Measurements from ENCODE around the gene RAB3B.
A peak's percentile ranks its signal among the peaks of the same experiment; 100 is the strongest.
"Not testable (repeated sequence)": the region's sequence is repeated elsewhere in the genome, so short reads cannot be mapped to it uniquely, and the experiment has no call there.

The RAB3B gene

GRCh38 chr1:52026278-52026677 is 35.8 kb upstream of the RAB3B start:
- Histone ChIP-seq H3K9me3 (ENCODE audit: insufficient read depth, low read length) (no peaks in the 10 kb centered on the region), H3K36me3 (replicated peaks; ENCODE audit: low read depth, low read length) (peaks cover 6% of the 10 kb centered on the region), H3K4me3 (ENCODE audit: low read length) (no peak overlapping the region), H4K20me1 (ENCODE audit: insufficient read depth, low read length) (no peaks in the 10 kb centered on the region), H3K27me3 (ENCODE audit: low read depth, low read length) (no peaks in the 10 kb centered on the region), H3K4me1 (ENCODE audit: low read length) (no peaks in the 10 kb centered on the region), H3K9ac (ENCODE audit: low read length) (no peak overlapping the region), H3K27ac (ENCODE audit: low read length) (no peak overlapping the region), H2AFZ (ENCODE audit: low read depth, low read length) (no peak overlapping the region), H3K4me2 (ENCODE audit: low read length) (no peak overlapping the region), H3K79me2 (ENCODE audit: low read length) (peaks cover 4% of the 10 kb centered on the region)
- no peak for TF ChIP-seq EZH2phosphoT487 (IDR thresholded peaks at IDR 0.05; ENCODE audit: low read depth)
- TF ChIP-seq CTCF (IDR thresholded peaks at IDR 0.05; ENCODE audit: low read depth, low read length): no peak

DNA sequence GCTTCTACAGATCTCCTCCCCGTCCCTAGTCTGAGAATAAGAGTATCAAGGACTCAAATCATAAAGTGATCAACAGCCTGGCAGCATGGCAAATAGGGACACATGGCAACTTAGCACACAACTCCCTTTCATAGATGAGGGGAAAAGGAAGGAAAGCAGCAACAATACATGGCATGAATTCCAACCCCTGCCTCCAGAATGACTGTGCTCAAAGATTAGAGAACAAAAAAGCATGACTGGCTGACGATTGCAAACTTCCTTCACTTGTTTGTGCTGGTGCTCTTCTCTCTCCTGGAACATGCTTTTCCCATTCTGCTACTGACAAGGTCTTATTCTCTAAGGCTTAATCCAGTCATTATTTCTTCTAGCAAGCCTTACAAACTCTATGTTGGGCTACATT is 31.6 kb upstream of the RAB3B start:
- no peak overlapping the region for H3K4me3 ChIP-seq (ENCODE audit: low read length)
- peaks cover 6% of the 10 kb centered on the region for H3K36me3 ChIP-seq (replicated peaks; ENCODE audit: low read depth, low read length)
- no peaks in the 10 kb centered on the region for H3K9me3 ChIP-seq (ENCODE audit: insufficient read depth, low read length)
- no peak overlapping the region for H3K9ac ChIP-seq (ENCODE audit: low read length)
- H3K27ac ChIP-seq (ENCODE audit: low read length): no peak overlapping the region
- H3K27me3 ChIP-seq (ENCODE audit: low read depth, low read length): no peaks in the 10 kb centered on the region
- no peak for TF ChIP-seq EZH2phosphoT487 (IDR thresholded peaks at IDR 0.05; ENCODE audit: low read depth)
- no peak for TF ChIP-seq CTCF (IDR thresholded peaks at IDR 0.05; ENCODE audit: low read depth, low read length)
- H3K79me2 ChIP-seq (ENCODE audit: low read length): no peaks in the 10 kb centered on the region
- no peaks in the 10 kb centered on the region for H4K20me1 ChIP-seq (ENCODE audit: insufficient read depth, low read length)
- no peaks in the 10 kb centered on the region for H3K4me1 ChIP-seq (ENCODE audit: low read length)
- no peak overlapping the region for H2AFZ ChIP-seq (ENCODE audit: low read depth, low read length)
- no peak overlapping the region for H3K4me2 ChIP-seq (ENCODE audit: low read length)

- TF ChIP-seq EZH2phosphoT487 (IDR thresholded peaks at IDR 0.05; ENCODE audit: low read depth) (no peak), CTCF (IDR thresholded peaks at IDR 0.05; ENCODE audit: low read depth, low read length) (no peak)
- Histone ChIP-seq H3K9me3 (ENCODE audit: insufficient read depth, low read length) (no peaks in the 10 kb centered on the region), H2AFZ (ENCODE audit: low read depth, low read length) (0 out of 2 replicates have a peak overlapping the region, but pooled peaks have one; percentile 74), H3K4me2 (ENCODE audit: low read length) (no peak overlapping the region), H3K27ac (ENCODE audit: low read length) (no peak overlapping the region), H3K9ac (ENCODE audit: low read length) (no peak overlapping the region), H3K36me3 (replicated peaks; ENCODE audit: low read depth, low read length) (no peaks in the 10 kb centered on the region), H3K27me3 (ENCODE audit: low read depth, low read length) (no peaks in the 10 kb centered on the region), H3K4me1 (ENCODE audit: low read length) (peaks cover 22% of the 10 kb centered on the region), H4K20me1 (ENCODE audit: insufficient read depth, low read length) (no peaks in the 10 kb centered on the region), H3K79me2 (ENCODE audit: low read length) (no peaks in the 10 kb centered on the region), H3K4me3 (ENCODE audit: low read length) (no peak overlapping the region)
Observed at GRCh38 chr1:52008071-52008809, 17.7 kb upstream of the RAB3B start.

- Histone ChIP-seq H3K36me3 (replicated peaks; ENCODE audit: low read depth, low read length) (no peaks in the 10 kb centered on the region), H3K4me2 (ENCODE audit: low read length) (peak overlapping the region; percentile 73), H3K27me3 (ENCODE audit: low read depth, low read length) (no peaks in the 10 kb centered on the region), H3K27ac (ENCODE audit: low read length) (no peak overlapping the region), H3K9ac (ENCODE audit: low read length) (peak overlapping the region; percentile 32; the same call in 1 of the 2 replicates), H3K79me2 (ENCODE audit: low read length) (no peaks in the 10 kb centered on the region), H3K9me3 (ENCODE audit: insufficient read depth, low read length) (no peaks in the 10 kb centered on the region), H2AFZ (ENCODE audit: low read depth, low read length) (peak overlapping the region; percentile 74; the same call in 1 of the 2 replicates), H3K4me3 (ENCODE audit: low read length) (peak overlapping the region; percentile 60), H4K20me1 (ENCODE audit: insufficient read depth, low read length) (no peaks in the 10 kb centered on the region), H3K4me1 (ENCODE audit: low read length) (peaks cover 22% of the 10 kb centered on the region)
- TF ChIP-seq EZH2phosphoT487 (IDR thresholded peaks at IDR 0.05; ENCODE audit: low read depth): no peak
- no peak for TF ChIP-seq CTCF (IDR thresholded peaks at IDR 0.05; ENCODE audit: low read depth, low read length)
Observed at GRCh38 chr1:52007215-52008002, 16.9 kb upstream of the RAB3B start.

DNA sequence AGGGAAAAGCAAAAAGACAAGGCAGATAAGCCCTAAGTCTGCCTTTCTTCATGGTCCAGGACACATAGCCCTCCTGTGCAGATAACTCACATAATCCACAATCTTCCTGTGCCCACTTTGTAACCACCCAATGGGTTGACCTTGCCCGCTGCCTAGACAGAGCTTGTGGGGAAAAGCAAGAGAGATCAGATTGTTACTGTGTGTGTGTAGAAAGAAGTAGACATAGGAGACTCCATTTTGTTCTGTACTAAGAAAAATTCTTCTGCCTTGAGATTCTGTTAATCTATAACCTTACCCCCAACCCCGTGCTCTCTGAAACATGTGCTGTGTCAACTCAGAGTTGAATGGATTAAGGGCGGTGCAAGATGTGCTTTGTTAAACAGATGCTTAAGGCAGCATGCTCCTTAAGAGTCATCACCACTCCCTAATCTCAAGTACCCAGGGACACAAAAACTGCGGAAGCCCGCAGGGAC is 15.6 kb upstream of the RAB3B start:
- H3K9ac ChIP-seq (ENCODE audit: low read length); H2AFZ ChIP-seq (ENCODE audit: low read depth, low read length); H4K20me1 ChIP-seq (ENCODE audit: insufficient read depth, low read length); H3K27ac ChIP-seq (ENCODE audit: low read length); H3K36me3 ChIP-seq (replicated peaks; ENCODE audit: low read depth, low read length); H3K79me2 ChIP-seq (ENCODE audit: low read length); H3K9me3 ChIP-seq (ENCODE audit: insufficient read depth, low read length); H3K27me3 ChIP-seq (ENCODE audit: low read depth, low read length): not testable (repeated sequence)
- Histone ChIP-seq H3K4me1 (ENCODE audit: low read length) (peaks cover 22% of the 10 kb centered on the region), H3K4me3 (ENCODE audit: low read length) (peak overlapping the region; percentile 58), H3K4me2 (ENCODE audit: low read length) (peak overlapping the region; percentile 73)

DNA sequence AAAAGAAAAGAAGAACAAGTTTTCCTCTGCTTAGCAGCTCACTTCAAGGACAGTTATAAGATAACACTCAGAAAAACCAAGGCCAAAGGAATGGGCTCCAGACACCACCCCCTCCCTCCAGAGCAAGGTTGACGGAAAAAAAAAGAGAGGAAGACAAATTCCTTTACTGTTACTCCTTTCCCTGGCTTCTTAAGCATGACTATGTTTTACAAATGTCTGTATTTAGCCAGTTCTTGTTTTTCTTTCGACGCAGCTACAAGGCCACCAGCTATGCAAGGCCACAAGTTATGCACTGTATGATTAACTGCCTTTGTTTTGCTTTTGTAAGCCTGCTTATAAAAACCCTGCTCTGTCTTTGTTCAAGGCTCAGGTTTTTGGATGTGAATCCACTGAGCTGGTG is 15.0 kb upstream of the RAB3B start:
- not testable (repeated sequence) for H3K9me3 ChIP-seq (ENCODE audit: insufficient read depth, low read length); H3K79me2 ChIP-seq (ENCODE audit: low read length); H3K4me3 ChIP-seq (ENCODE audit: low read length); H3K36me3 ChIP-seq (replicated peaks; ENCODE audit: low read depth, low read length); H3K9ac ChIP-seq (ENCODE audit: low read length); H4K20me1 ChIP-seq (ENCODE audit: insufficient read depth, low read length); H3K27ac ChIP-seq (ENCODE audit: low read length); H3K27me3 ChIP-seq (ENCODE audit: low read depth, low read length); H2AFZ ChIP-seq (ENCODE audit: low read depth, low read length)
- Histone ChIP-seq H3K4me1 (ENCODE audit: low read length) (peaks cover 22% of the 10 kb centered on the region), H3K4me2 (ENCODE audit: low read length) (peak overlapping the region; percentile 73; the same call in 1 of the 2 replicates)

Measured in OCI-LY3 (cell line).